NCI-H748 (cell line): ENCODE measurements around the gene ATG4A.
A peak's percentile ranks its signal among the peaks of the same experiment; 100 is the strongest.

Experiments
- DNase-seq: peaks from one replicate; lab custom pipeline; 2025; ENCODE audit not compliant: unreplicated experiment; lab: John Stamatoyannopoulos, UW

ATG4A gene

DNA sequence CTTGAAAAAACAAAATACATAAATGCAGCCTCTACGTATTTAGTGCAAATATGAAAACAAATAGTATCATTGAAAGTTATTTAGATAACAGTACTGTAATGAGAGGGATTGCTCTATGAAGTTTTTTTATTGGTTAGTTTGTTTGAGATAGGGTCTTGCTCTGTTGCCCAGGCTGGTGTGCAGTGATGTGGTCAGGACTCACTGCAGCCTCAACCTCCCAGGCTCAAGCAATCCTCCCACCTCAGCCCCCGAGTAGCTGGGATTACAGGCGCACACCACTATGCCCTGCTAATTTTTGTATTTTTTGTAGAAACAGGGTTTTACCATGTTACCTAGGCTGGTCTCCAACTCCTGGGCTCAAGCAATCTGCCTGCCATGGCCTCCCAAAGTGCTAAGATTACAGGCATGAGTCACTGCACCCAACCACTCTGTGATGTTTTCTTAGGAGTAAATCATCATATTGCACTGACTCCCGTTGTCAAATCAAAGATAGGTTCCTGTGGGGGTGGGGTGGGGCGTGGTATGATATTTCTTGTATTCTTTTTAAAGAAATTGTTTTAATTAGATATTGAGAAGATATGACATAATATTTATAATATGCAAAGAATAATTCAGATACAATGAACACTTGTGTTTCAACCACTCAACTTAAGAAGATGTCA lies 75.8 kb downstream of the ATG4A start:
- DNase-seq: no peak

DNA sequence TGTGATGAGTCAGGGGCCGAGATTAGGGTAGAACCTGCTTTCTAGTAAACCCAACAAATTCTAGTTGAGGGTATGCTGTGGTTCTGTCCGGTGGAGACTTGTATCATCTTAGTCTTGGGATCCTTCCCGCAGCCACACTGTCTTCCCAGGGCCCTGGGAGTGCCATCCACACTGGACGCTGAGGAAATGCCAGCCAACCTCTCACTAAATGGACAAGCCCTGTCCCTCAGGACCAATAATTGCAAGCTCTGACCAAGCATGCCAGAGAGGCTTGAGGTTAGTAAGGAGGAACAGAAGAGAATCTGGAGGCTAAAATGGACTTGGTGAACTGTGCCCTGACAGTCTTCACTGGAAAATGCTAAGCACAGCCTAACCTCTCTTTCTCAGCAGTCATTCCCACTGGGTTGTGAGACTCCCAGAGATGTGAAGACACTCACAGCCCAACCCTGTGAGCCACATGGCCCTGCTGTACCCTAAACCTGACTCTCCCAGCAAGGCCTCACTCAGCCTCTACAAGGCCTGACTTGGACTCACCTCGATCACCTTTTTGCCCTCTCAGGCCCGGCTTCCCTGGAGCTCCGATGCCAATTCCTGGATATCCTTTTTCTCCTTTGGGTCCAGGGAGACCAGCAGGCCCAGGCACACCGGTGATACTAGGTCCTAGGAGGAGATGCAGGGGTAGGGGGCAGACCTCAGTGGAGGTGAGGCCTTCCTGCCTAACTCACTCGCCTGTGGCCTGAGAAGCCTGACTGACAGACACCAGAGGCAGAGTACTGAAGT lies 77.6 kb downstream of the ATG4A start:
- no peak for DNase-seq

DNA sequence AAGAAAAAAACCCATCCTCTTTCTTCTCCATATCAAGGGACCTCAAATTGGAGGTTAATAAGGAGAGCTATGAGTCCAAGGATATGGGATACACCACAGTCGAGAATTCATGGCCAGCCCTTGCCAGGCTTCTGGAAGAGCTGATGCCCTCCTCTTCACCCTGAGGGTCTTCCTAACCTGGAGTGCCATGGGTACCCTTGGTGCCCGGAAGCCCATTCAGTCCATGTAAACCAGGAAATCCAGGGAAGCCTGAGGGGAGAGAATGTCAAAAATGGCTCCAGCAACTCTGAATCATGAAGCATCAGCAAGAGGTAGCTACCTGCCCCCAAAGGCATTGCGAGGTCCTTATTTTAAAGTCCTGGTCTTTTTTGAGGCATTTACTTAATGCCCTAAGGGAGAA lies 78.2 kb downstream of the ATG4A start:
- DNase-seq: no peak

DNA sequence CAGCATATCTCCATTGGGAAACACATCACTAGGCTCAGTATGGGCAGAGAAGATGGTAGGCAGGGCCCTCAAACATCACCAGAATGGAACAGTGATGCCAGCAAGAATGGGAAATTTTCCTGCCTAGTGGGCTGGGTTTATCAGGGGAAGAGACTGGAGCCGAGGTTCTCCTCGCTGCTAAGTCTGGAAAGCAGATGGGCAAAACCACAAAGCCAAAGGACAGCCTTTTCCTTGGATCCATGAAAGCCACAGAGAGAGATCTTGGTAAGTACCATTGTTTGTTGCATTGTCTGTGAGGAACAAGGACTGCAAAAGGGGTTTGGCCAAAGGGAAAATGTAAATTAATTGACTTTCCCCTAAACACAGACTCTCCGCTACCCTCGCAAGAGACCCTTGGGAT lies 80.1 kb downstream of the ATG4A start:
- DNase-seq: no peak

DNA sequence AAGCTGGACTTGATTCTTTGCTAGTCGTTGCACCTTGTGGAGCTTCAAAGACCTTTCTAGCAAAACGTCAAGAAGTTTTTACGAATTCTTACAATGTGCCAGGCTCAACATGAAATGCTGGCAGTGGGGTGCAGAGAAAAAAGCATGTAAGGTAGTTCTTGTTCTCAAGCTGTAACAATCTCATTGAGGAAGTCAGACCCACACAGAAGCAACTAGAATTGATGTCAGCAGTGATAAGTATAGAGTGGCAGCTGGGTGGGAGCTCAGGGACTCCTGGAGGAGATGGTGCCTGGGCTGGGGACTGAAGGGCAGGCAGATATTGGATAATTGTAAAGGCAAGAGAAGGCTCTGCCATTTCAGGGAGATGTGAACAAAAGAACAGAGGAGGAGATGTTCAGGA lies 82.3 kb downstream of the ATG4A start:
- DNase-seq: no peak

DNA sequence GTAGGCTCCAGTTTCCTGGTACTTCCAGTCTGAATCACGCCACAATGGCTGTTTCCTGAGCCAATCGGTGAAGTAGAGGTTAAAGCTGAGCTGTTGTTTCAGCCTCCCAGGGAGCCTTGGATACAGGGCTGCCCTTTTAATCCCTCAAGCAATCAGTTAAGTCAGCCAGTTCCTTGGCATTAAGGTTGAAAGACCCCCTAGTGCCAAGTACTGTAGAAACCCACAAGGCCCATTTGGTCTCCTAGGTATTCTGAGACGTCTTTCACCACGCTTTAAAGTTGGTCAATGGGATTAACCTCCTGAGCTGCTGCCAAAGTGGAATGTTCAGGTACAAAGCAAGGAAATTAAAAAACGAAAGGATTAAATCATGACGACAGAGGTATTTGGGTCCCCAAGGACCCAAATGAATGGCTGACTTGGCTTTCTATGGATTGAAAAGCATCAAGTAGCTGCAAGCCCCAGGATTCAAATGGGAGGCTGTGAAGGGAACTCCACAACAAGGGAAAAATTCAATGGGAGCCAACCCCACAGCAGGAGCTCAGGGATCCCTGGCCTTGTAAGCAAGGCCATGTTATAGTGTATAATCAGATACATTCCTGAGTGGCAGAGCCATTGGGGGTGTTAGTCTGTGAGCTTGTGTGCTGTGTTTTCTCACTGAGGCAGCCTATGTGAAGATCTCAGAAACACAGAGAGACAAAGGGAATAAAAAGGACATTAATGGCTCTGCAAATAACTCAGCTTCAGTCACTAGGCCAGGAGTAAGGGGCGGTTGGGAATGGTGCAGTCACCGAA lies 86.0 kb downstream of the ATG4A start:
- DNase-seq: no peak

DNA sequence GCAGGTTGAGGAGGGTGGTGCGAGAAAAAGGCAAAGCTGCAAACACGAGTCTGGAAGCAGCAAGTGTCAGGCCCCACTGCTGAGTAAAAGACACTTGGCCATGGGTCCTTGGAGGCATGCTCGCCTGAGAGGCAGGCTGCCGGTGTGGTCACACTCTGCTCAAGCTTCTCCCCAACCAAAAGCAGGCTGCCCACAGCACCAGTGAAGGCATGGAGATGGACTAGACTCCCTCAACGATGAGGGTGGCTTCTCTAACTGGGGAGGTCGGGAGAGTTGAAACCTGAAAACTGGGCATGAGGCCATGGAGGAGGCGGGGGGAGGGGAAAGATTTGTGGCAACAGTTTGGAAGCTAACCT lies 86.5 kb downstream of the ATG4A start:
- no peak for DNase-seq

DNA sequence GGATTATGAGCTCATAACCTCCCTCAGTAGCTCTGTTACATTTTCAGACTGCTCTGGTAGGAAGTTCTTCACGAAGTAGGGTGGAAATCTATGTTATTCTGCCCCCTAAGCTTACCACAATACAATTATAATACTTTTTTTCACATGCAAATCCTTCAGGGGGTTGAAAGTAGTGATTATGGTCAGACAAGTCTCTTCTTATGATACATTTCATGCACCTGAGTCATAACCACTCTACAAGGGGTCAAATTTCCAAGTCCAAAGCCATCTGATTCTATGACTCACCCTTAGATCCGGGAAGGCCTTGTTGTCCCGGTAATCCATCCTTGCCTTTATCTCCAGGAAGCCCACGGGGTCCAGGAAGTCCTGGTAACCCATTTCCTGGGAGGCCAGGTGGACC lies 95.2 kb downstream of the ATG4A start:
- no peak for DNase-seq

DNA sequence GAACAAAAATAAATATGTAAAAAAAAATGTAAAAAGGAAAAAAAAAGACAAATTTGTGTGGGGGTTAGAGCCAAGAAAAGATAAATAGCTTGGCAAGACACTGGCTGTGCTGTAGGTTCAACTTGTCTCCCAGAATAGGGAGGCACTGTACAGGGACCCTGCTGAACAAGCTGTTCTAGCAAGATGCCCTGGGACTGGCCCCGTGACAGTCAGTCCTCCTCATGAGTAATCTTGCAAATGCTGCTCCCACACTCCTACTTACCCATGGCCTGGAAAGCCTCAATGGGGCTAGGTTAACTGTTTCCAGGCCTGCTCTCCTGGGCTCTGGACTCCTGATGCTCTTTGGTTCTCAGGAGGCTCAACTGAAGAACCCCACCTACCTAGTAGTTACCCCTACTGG lies 106.8 kb downstream of the ATG4A start:
- no peak for DNase-seq

DNA sequence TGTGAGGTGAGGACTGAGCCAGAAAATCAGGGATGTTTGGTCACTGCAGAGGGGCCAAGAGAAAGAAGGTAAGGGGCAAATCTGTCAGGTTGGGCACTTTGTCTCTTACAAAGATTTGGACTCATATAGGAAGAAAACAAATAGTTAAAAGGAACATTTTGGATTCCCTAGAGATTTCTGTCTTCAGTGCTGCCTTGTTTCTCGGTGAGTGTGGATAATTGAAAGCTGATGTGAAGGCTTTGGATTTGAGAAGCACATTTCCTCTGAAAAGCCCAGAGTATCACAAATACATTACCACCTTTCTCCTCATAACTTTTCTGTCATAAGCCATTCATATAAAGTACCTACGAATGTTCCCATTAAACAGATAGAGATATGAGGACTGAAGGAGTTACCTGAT lies 107.5 kb downstream of the ATG4A start:
- no peak for DNase-seq

DNA sequence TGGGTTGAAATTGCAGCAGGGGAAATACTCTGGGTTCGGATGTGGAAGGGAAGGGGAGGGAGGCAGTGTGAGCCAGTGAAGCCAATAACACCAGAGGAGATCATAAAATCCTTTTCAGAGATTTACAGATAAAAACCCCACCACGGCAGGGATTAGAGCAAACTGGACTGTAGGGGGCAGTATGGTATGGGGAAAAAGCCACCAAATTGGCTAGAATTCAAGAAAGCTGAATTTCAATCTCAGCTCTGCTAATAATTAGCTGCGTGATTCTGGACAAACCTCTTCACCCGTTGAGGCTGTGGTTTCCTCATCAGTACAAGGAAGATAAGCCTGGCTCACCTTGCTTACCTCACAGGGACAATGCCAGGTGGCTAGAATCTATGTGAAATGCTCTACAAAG lies 108.1 kb downstream of the ATG4A start:
- peak; percentile 37 for DNase-seq

DNA sequence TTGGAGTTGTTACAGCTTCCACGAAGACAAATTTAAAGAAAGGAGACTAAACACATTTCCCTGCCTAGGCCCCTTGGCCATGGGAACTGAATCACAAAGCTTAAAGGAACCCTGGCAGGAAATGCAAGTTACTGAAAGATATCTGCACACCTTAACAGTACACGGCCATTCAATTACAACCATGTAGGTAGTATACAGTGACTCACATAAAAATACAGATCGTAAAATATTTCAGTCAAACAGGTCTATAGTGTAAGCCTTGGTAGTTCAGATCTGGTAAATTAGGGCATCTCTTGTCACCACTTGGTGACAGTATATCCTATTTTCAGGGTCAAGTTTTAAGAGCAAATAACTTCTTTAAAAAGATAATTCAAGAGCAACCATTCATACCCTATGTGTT lies 112.0 kb downstream of the ATG4A start:
- no peak for DNase-seq
